HEK293T (cell line): ENCODE data around the gene ZNF460.
"Not testable (repeated sequence)": the region's sequence is repeated elsewhere in the genome, so short reads cannot be mapped to it uniquely, and the experiment has no call there.

Source experiments
- CTCF ChIA-PET: fragments of 350-600 bp; formaldehyde crosslinking; extraction: SDS; loops from one replicate; lab custom pipeline; 2021; ENCODE audit warnings: antibody characterized with exemption, inconsistent platforms; lab: Yijun Ruan, JAX
- POLR2A ChIA-PET: fragments of 350-600 bp; formaldehyde crosslinking; extraction: SDS; loops from one replicate; lab custom pipeline; 2020; ENCODE audit warnings: antibody characterized with exemption, inconsistent platforms; lab: Yijun Ruan, JAX
- DNase-seq: peaks from one replicate; pipeline ENCODE4 v3.0.0; 2012; ENCODE audit warnings: mixed read lengths; ENCODE audit errors: extremely low spot score
- ARNT ChIP-seq: fragments of 450-650 bp; IDR thresholded peaks from 2 replicates; pipeline ENCODE4 v1.6.1; 2017; ENCODE audit warnings: mild to moderate bottlenecking
- BHLHE40 ChIP-seq: fragments of 450-650 bp; IDR thresholded peaks from 2 replicates; pipeline ENCODE4 v1.6.1; 2016; ENCODE audit warnings: mild to moderate bottlenecking, moderate library complexity, borderline replicate concordance
- CTBP1 ChIP-seq: fragments of 450-650 bp; IDR thresholded peaks from 2 replicates; pipeline ENCODE4 v1.6.1; 2016; ENCODE audit warnings: borderline replicate concordance
- ELF4 ChIP-seq: fragments of 450-650 bp; IDR thresholded peaks from 2 replicates; pipeline ENCODE4 v1.6.1; 2017; ENCODE audit warnings: antibody characterized with exemption
- FOXA1 ChIP-seq: fragments of 450-650 bp; IDR thresholded peaks from 2 replicates; pipeline ENCODE4 v1.6.1; 2016; ENCODE audit warnings: mild to moderate bottlenecking
- FOXK2 ChIP-seq: fragments of 450-650 bp; IDR thresholded peaks from 2 replicates; pipeline ENCODE4 v1.6.1; 2016; ENCODE audit warnings: mild to moderate bottlenecking
- FOXM1 ChIP-seq: fragments of 450-650 bp; IDR thresholded peaks from 2 replicates; pipeline ENCODE4 v1.6.1; 2017; ENCODE audit warnings: mild to moderate bottlenecking, borderline replicate concordance
- HDGF ChIP-seq: fragments of 450-650 bp; IDR thresholded peaks from 2 replicates; pipeline ENCODE4 v1.6.1; 2017; ENCODE audit warnings: antibody characterized with exemption, borderline replicate concordance
- L3MBTL2 ChIP-seq: fragments of 450-650 bp; conservative IDR thresholded peaks from 2 replicates; pipeline ENCODE4 v1.6.1; 2016; ENCODE audit warnings: mild to moderate bottlenecking
- LEF1 ChIP-seq: fragments of 450-650 bp; IDR thresholded peaks from 2 replicates; pipeline ENCODE4 v1.6.1; 2017; ENCODE audit warnings: mild to moderate bottlenecking, borderline replicate concordance
- NFRKB ChIP-seq: fragments of 450-650 bp; IDR thresholded peaks from 2 replicates; pipeline ENCODE4 v1.6.1; 2016; ENCODE audit warnings: mild to moderate bottlenecking, moderate library complexity
- SP1 ChIP-seq: fragments of 450-650 bp; IDR thresholded peaks from 2 replicates; pipeline ENCODE4 v1.6.1; 2017
- SUZ12 ChIP-seq: fragments of 450-650 bp; IDR thresholded peaks from 2 replicates; pipeline ENCODE4 v1.6.1; 2016; ENCODE audit warnings: mild to moderate bottlenecking
- TARDBP ChIP-seq: fragments of 450-650 bp; IDR thresholded peaks from 2 replicates; pipeline ENCODE4 v1.6.1; 2016
- ZNF384 ChIP-seq: fragments of 450-650 bp; IDR thresholded peaks from 2 replicates; pipeline ENCODE4 v1.6.1; 2016
- TF ChIP-seq, protein P1 (sequence below): fragments of 450-650 bp; IDR thresholded peaks from 2 replicates; pipeline ENCODE4 v1.6.1; 2016

ZNF460 gene

GRCh38 chr19:57241176-57241575, 39.1 kb upstream of the ZNF460 start:
- DNase-seq: no peak
- CTCF ChIA-PET: no interaction called here
- POLR2A ChIA-PET: no interaction called here
- TF ChIP-seq ELF4 (no peak), FOXA1 (no peak), SUZ12 (no peak), BHLHE40 (no peak), HDGF (no peak), TARDBP (no peak), ZNF384 (no peak), L3MBTL2 (no peak), NFRKB (no peak), FOXK2 (no peak), LEF1 (no peak), ARNT (no peak), FOXM1 (no peak), CTBP1 (no peak), SP1 (no peak)
- TF ChIP-seq, protein P1, sequence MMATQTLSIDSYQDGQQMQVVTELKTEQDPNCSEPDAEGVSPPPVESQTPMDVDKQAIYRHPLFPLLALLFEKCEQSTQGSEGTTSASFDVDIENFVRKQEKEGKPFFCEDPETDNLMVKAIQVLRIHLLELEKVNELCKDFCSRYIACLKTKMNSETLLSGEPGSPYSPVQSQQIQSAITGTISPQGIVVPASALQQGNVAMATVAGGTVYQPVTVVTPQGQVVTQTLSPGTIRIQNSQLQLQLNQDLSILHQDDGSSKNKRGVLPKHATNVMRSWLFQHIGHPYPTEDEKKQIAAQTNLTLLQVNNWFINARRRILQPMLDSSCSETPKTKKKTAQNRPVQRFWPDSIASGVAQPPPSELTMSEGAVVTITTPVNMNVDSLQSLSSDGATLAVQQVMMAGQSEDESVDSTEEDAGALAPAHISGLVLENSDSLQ: no peak

DNA sequence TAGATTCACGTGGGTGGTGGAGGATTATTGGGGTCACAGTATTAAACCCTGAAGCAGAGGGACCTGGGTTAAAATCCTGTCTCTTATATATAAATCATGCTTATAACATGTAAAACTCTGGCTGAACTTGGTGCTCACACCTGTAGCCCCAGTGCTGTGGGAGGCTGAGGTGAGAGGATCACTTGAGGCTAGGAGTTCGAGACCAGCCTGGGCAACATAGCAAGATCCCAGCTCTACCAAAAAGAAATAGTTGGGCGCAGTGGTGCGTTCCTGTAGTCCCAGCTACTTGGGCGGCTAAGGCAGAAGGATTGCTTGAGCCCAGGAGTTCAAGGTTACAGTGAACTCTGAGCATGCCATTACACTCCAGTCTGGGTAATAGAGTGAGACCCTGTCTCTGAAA, 37.5 kb upstream of the ZNF460 start:
- TF ChIP-seq ZNF384: no peak
- POLR2A ChIA-PET: no interaction called here
- DNase-seq: no peak
- CTCF ChIA-PET: no interaction called here

- CTCF ChIA-PET: no interaction called here
These were observed 35.8 kb upstream of the ZNF460 start for GRCh38 chr19:57244513-57244912.

DNA sequence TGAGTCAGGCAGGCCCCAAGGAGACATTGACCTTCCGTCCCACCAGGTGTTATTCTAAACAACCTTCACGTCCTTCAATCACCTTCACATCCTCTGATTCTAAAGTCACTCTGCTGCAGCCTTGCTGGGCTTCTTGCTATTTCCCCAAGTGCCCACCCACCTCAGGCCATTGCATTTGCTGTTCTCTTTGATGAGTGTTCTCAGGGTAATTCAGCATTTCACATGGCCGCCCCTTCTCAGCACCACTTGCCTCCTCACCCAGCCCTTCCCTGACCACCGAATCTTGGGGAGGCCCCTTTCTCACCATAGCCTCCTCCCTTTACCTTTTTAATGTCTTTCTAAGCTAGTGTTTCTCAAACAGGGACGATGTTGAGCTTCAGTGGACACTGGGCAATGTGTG, 35.2 kb upstream of the ZNF460 start:
- no peak for DNase-seq
- ChIA-PET CTCF (no interaction called here), POLR2A (no interaction called here)
- TF ChIP-seq FOXM1 (no peak), FOXA1 (no peak), BHLHE40 (no peak)

More at GRCh38 chr19:57244513-57244912, 35.8 kb upstream of the ZNF460 start:
- DNase-seq: no peak
- POLR2A ChIA-PET: no interaction called here
- TF ChIP-seq SP1 (no peak), TARDBP (no peak), BHLHE40 (no peak)
- TF ChIP-seq, protein P1: no peak

DNA sequence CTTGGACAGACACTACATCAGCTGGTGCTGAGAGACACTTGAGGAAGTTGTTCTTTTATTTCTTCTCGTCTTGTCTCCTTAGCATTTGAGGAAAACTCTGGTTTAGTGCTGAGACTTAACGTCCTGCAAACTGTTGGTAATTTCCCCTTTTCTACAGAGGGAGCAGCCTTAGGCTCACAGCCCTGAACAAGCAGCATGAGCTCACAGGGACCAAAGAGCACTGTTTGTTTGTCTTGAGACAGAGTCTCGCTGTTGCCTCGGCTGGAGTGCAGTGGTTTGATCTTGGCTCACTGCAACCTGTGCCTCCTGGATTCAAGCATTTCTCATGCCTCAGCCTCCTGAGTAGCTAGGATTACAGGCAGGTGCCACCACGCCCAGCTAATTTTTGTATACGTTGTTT, 34.3 kb upstream of the ZNF460 start:
- DNase-seq: no peak
- TF ChIP-seq FOXA1: no peak
- TF ChIP-seq ZNF384: no peak
- TF ChIP-seq ARNT: no peak
- TF ChIP-seq LEF1: no peak
- TF ChIP-seq, protein P1: no peak
- ChIA-PET POLR2A (no interaction called here), CTCF (no interaction called here)

DNA sequence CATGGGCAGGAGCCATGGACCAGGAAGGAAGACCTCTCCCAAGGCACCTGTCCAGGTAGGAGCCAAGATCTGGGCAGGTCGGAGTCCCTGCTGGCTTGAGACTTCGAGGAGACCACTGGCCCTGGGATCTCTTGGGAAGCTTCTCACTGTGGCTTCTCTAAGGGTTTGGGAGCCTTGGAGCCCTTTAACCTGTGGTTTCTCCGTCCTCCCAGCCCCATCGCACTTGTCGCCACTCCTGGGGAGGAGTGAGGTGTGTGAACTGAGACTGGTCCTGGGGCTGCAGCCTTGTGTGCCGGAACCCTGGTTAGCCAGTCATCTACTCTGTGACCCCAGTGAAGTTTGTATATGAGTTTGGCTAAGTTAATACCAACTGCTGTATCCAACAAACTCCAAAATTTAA, 31.6 kb upstream of the ZNF460 start:
- no peak for TF ChIP-seq CTBP1
- TF ChIP-seq SUZ12: no peak
- no peak for TF ChIP-seq SP1
- no peak for TF ChIP-seq BHLHE40
- TF ChIP-seq LEF1: no peak
- TF ChIP-seq FOXM1: no peak
- TF ChIP-seq L3MBTL2: no peak
- TF ChIP-seq, protein P1: no peak
- no peak for TF ChIP-seq ZNF384
- TF ChIP-seq ARNT: no peak
- TF ChIP-seq FOXK2: no peak
- TF ChIP-seq NFRKB: no peak
- TF ChIP-seq TARDBP: no peak
- no peak for TF ChIP-seq FOXA1
- no peak for TF ChIP-seq HDGF
- TF ChIP-seq ELF4: no peak
- CTCF ChIA-PET: no interaction called here
- POLR2A ChIA-PET: no interaction called here
- no peak for DNase-seq

DNA sequence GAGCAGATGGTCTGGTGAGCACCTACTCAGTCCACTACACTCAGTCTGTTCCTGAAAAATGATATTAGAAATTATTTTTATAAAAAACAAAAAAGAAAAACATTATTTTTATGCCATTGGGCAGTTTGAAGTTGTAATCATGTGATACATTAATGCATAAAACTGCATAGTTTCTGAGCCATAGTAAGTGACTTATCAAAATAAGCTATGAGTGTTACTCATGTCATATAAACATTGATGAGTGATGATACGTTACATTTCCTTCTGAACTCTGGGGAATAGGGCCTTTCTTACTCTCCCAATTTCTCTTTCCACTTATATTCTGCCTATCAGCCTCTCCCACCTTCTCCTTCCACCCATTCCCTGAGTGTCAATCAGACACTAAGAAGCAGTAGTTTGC, 31.0 kb upstream of the ZNF460 start:
- CTCF ChIA-PET: no interaction called here
- no peak for DNase-seq
- POLR2A ChIA-PET: interaction anchor here (0.8 kb wide), 1 partner anchor 9 kb away, joined by 4 read pairs; the partner anchor contains the start of gene ZNF805
- no peak for TF ChIP-seq FOXA1
- TF ChIP-seq NFRKB: no peak
- no peak for TF ChIP-seq ELF4
- no peak for TF ChIP-seq TARDBP
- TF ChIP-seq HDGF: no peak
- no peak for TF ChIP-seq L3MBTL2
- no peak for TF ChIP-seq ARNT
- TF ChIP-seq SUZ12: no peak
- TF ChIP-seq ZNF384: no peak
- TF ChIP-seq, protein P1: no peak
- no peak for TF ChIP-seq BHLHE40
- no peak for TF ChIP-seq FOXM1
- TF ChIP-seq FOXK2: no peak
- no peak for TF ChIP-seq SP1
- TF ChIP-seq CTBP1: no peak
- no peak for TF ChIP-seq LEF1

DNA sequence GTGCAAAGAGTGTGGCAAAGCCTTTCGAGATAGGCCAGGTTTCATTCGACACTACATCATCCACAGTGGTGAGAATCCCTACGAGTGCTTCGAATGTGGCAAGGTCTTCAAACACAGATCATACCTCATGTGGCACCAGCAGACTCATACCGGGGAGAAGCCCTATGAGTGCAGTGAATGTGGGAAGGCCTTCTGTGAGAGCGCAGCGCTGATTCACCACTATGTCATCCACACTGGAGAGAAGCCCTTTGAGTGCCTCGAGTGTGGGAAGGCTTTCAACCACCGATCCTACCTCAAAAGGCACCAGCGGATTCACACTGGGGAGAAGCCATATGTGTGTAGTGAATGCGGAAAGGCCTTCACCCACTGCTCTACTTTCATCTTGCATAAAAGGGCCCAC, 26.5 kb upstream of the ZNF460 start:
- DNase-seq, CTCF ChIA-PET, POLR2A ChIA-PET: not testable (repeated sequence)
